ENCODE data around the gene NOS3. TPM values are rescaled to one million over a fixed set of nuclear protein-coding genes. Genes with fewer than 3 reads are reported as not detected.

NOS3 gene
- total and polyA plus RNA-seq, 9 of the 15 experiments (the other 6 are each of a cell fraction or from before 2014, with no cell fraction given), result 1.1 to 121 (median 23.6) TPM

DNA sequence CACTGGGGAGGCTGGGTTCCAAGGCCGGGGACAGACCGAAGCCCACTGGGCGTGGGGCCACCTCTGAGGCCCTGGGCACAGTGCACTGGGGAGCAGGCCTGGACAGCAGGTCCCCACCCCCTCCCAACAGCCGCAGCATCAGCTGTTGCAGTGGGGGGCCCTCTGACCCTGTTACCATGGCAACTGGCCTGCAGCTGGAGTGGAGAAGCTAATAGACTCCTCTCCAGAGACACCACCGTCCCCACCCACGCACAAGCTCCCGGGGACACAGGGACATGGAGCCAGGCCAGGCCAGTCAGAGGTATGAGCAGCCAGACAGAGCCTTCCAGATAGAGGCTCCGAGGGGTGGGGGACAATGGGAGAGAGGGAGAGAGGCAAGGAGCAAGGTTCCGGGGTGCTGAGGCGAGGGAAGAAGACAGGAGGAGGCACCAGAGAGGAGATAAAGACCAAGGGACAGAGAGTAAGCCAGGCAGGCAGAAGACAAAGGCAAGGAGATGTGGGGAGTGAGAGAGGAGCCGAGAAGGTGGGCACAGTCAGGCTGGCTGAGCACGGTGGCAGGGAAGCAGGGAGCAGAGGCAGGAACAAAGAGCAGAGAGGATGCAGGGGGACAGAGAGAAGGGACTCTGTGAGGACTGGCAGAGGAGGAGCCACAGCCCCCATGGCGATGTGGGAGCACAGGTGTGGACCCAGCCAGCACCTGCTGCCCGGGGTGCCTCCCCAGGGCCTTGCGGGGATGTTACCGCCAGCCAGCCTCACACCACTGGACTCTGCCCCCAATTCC, 19.4 kb upstream of the NOS3 start (continued):
- TF ChIP-seq, protein P1, sequence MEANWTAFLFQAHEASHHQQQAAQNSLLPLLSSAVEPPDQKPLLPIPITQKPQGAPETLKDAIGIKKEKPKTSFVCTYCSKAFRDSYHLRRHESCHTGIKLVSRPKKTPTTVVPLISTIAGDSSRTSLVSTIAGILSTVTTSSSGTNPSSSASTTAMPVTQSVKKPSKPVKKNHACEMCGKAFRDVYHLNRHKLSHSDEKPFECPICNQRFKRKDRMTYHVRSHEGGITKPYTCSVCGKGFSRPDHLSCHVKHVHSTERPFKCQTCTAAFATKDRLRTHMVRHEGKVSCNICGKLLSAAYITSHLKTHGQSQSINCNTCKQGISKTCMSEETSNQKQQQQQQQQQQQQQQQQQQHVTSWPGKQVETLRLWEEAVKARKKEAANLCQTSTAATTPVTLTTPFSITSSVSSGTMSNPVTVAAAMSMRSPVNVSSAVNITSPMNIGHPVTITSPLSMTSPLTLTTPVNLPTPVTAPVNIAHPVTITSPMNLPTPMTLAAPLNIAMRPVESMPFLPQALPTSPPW (CRISPR knock-in tag; IDR thresholded peaks at IDR 0.05), result peak; percentile 48
- TF ChIP-seq CBFA2T3 (IDR thresholded peaks at IDR 0.05) (peak; percentile 35; the same call in 1 of the 2 replicates), NR4A1 (CRISPR knock-in tag; IDR thresholded peaks at IDR 0.05) (no peak), NR4A1 (tag; IDR thresholded peaks at IDR 0.05) (no peak), POLR2AphosphoS5 (IDR thresholded peaks at IDR 0.05; ENCODE audit: control insufficient read depth, insufficient read depth, low read depth, low read length) (no peak), RBFOX2 (IDR thresholded peaks at IDR 0.05; ENCODE audit: low read depth, low read length) (0 out of 2 replicates have a peak, but pooled peaks have one; percentile 33), ZNF830 (CRISPR knock-in tag; IDR thresholded peaks at IDR 0.05) (no peak), CREB1 (IDR thresholded peaks at IDR 0.05) (no peak), CREB1 (CRISPR knock-in tag; IDR thresholded peaks at IDR 0.05) (no peak), CHD1 (IDR thresholded peaks at IDR 0.05; ENCODE audit: low read length) (no peak), ZNF175 (CRISPR knock-in tag; IDR thresholded peaks at IDR 0.05; ENCODE audit: low read depth) (no peak)
- TF ChIP-seq, protein P2, sequence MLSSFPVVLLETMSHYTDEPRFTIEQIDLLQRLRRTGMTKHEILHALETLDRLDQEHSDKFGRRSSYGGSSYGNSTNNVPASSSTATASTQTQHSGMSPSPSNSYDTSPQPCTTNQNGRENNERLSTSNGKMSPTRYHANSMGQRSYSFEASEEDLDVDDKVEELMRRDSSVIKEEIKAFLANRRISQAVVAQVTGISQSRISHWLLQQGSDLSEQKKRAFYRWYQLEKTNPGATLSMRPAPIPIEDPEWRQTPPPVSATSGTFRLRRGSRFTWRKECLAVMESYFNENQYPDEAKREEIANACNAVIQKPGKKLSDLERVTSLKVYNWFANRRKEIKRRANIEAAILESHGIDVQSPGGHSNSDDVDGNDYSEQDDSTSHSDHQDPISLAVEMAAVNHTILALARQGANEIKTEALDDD (IDR thresholded peaks at IDR 0.05), result no peak
- TF ChIP-seq, protein P3, sequence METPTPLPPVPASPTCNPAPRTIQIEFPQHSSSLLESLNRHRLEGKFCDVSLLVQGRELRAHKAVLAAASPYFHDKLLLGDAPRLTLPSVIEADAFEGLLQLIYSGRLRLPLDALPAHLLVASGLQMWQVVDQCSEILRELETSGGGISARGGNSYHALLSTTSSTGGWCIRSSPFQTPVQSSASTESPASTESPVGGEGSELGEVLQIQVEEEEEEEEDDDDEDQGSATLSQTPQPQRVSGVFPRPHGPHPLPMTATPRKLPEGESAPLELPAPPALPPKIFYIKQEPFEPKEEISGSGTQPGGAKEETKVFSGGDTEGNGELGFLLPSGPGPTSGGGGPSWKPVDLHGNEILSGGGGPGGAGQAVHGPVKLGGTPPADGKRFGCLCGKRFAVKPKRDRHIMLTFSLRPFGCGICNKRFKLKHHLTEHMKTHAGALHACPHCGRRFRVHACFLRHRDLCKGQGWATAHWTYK (CRISPR knock-in tag; IDR thresholded peaks at IDR 0.05), result no peak
- TF ChIP-seq, protein P4, sequence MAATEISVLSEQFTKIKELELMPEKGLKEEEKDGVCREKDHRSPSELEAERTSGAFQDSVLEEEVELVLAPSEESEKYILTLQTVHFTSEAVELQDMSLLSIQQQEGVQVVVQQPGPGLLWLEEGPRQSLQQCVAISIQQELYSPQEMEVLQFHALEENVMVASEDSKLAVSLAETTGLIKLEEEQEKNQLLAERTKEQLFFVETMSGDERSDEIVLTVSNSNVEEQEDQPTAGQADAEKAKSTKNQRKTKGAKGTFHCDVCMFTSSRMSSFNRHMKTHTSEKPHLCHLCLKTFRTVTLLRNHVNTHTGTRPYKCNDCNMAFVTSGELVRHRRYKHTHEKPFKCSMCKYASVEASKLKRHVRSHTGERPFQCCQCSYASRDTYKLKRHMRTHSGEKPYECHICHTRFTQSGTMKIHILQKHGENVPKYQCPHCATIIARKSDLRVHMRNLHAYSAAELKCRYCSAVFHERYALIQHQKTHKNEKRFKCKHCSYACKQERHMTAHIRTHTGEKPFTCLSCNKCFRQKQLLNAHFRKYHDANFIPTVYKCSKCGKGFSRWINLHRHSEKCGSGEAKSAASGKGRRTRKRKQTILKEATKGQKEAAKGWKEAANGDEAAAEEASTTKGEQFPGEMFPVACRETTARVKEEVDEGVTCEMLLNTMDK (IDR thresholded peaks at IDR 0.05; ENCODE audit: borderline replicate concordance, insufficient read depth, low read depth, low read length, poor library complexity, severe bottlenecking), result no peak

Data from K562 (cell line).